ENCODE results near the gene RAPH1. TPM values are rescaled to one million over a fixed set of nuclear protein-coding genes. Genes with fewer than 3 reads are reported as not detected.
"Not testable (repeated sequence)": the region's sequence is repeated elsewhere in the genome, so short reads cannot be mapped to it uniquely, and the experiment has no call there.

RAPH1 gene
- polyA plus RNA-seq, 1 donor (not counting 4 experiments of a cell fraction or from before 2014, with no cell fraction given), result 2.9 TPM

DNA sequence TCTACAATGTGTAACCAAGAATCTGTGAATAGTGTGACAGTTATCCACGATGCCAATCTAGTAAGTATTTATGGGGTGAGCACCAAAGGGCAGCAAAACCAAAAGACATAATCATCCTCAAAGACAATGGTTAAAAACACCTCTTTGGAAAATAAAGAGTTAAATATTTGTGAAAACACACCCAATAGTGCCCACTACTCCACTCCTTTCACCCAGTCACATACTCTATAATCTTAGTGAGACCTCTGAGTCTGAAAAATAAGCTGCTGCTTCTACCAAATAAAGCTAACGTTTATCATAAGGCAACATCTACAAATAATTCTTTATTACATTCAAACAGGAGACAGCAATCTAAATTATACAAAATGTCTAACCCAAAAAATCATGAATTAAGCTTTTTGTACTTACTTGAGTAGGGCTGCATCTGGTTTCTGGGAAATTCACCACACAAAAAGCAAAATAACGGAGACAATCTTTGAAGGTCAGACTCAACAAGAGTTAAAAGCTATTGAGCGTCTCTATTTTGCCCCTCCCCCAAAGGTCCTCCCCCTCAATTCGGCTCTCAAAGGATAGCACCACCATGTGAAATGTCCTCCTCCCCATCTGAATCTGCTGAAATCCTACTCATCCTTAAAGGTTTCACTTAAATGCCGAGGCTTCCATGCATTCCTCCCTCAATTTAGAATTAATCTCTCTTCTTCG, 2.0 kb downstream of the RAPH1 start:
- H3K27ac ChIP-seq (ENCODE audit: control insufficient read depth, insufficient read depth, low read length), result no peak overlapping the region

GRCh38 chr2:203527719-203528118, 7.4 kb downstream of the RAPH1 start:
- Histone ChIP-seq H3K79me2 (ENCODE audit: control insufficient read depth, insufficient read depth, low read length) (peaks cover 24% of the 10 kb centered on the region), H3K27me3 (ENCODE audit: control insufficient read depth, extremely low read depth, insufficient read depth, low read length) (no peaks in the 10 kb centered on the region), H3K4me3 (ENCODE audit: control insufficient read depth in 2 of 3, extremely low read depth in 1 of 3, insufficient read depth in 2 of 3, low read depth in 1 of 3, low read length in 3 of 3) (no peak overlapping the region), H3K4me2 (ENCODE audit: control insufficient read depth, extremely low read depth, insufficient read depth, low read depth, low read length) (no peak overlapping the region), H3K9me3 (ENCODE audit: control insufficient read depth, low read depth, low read length) (no peaks in the 10 kb centered on the region), H3K9ac (ENCODE audit: control insufficient read depth, extremely low read depth, insufficient read depth, low read length) (no peak overlapping the region), H3K9me1 (ENCODE audit: control insufficient read depth, extremely low read depth, insufficient read depth, low read length) (no peaks in the 10 kb centered on the region), H2AFZ (ENCODE audit: control insufficient read depth, low read length) (no peak overlapping the region), H3K4me1 (ENCODE audit: control insufficient read depth, extremely low read depth, insufficient read depth, low read length) (no peaks in the 10 kb centered on the region), H4K20me1 (ENCODE audit: control insufficient read depth, extremely low read depth, insufficient read depth, low read length) (no peaks in the 10 kb centered on the region), H3K36me3 (ENCODE audit: control insufficient read depth in 2 of 2, extremely low read depth in 1 of 2, insufficient read depth in 2 of 2, low read length in 2 of 2) (no peaks in the 10 kb centered on the region), H3K27ac (ENCODE audit: control insufficient read depth, insufficient read depth, low read length) (no peak overlapping the region)
- dilution Hi-C loops (cut with MboI; ENCODE audit: extremely low pct_ligation_motif_present, low sequenced_read_pairs), result no loop called here
- no peak for TF ChIP-seq EZH2 (IDR thresholded peaks at IDR 0.05; ENCODE audit: low read length)
- TF ChIP-seq, protein P1, sequence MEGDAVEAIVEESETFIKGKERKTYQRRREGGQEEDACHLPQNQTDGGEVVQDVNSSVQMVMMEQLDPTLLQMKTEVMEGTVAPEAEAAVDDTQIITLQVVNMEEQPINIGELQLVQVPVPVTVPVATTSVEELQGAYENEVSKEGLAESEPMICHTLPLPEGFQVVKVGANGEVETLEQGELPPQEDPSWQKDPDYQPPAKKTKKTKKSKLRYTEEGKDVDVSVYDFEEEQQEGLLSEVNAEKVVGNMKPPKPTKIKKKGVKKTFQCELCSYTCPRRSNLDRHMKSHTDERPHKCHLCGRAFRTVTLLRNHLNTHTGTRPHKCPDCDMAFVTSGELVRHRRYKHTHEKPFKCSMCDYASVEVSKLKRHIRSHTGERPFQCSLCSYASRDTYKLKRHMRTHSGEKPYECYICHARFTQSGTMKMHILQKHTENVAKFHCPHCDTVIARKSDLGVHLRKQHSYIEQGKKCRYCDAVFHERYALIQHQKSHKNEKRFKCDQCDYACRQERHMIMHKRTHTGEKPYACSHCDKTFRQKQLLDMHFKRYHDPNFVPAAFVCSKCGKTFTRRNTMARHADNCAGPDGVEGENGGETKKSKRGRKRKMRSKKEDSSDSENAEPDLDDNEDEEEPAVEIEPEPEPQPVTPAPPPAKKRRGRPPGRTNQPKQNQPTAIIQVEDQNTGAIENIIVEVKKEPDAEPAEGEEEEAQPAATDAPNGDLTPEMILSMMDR (optimal IDR thresholded peaks at IDR 0.05 in 1 of 3, IDR thresholded peaks at IDR 0.05 in 1 of 3, conservative IDR thresholded peaks at IDR 0.05 in 1 of 3; ENCODE audit: extremely low read depth in 1 of 3, insufficient read depth in 2 of 3, low read length in 3 of 3), result no peak
- FAIRE-seq (no peak), DNase-seq (ENCODE audit: low read depth, low spot score) (no peak)

More for the DNA sequence above, 2.0 kb downstream of the RAPH1 start:
- H3K9me1 ChIP-seq (ENCODE audit: control insufficient read depth, extremely low read depth, insufficient read depth, low read length), result no peaks in the 10 kb centered on the region
- peak overlapping the region; percentile 79 for H3K4me2 ChIP-seq (ENCODE audit: control insufficient read depth, extremely low read depth, insufficient read depth, low read depth, low read length)
- peak overlapping the region; percentile 82 for H3K9ac ChIP-seq (ENCODE audit: control insufficient read depth, extremely low read depth, insufficient read depth, low read length)
- H4K20me1 ChIP-seq (ENCODE audit: control insufficient read depth, extremely low read depth, insufficient read depth, low read length), result no peaks in the 10 kb centered on the region
- peak overlapping the region in 2 of 3 experiments; percentile 81 to 82 for H3K4me3 ChIP-seq (ENCODE audit: control insufficient read depth in 2 of 3, extremely low read depth in 1 of 3, insufficient read depth in 2 of 3, low read depth in 1 of 3, low read length in 3 of 3)
- no peak overlapping the region for H2AFZ ChIP-seq (ENCODE audit: control insufficient read depth, low read length)
- no peak for TF ChIP-seq EZH2 (IDR thresholded peaks at IDR 0.05; ENCODE audit: low read length)
- TF ChIP-seq, protein P1 (optimal IDR thresholded peaks at IDR 0.05 in 1 of 3, IDR thresholded peaks at IDR 0.05 in 1 of 3, conservative IDR thresholded peaks at IDR 0.05 in 1 of 3; ENCODE audit: extremely low read depth in 1 of 3, insufficient read depth in 2 of 3, low read length in 3 of 3), result no peak
- dilution Hi-C loops (cut with MboI; ENCODE audit: extremely low pct_ligation_motif_present, low sequenced_read_pairs), result no loop called here
- FAIRE-seq, result no peak
- H3K79me2 ChIP-seq (ENCODE audit: control insufficient read depth, insufficient read depth, low read length), result peaks cover 23% of the 10 kb centered on the region
- no peaks in the 10 kb centered on the region for H3K36me3 ChIP-seq (ENCODE audit: control insufficient read depth in 2 of 2, extremely low read depth in 1 of 2, insufficient read depth in 2 of 2, low read length in 2 of 2)
- no peak for DNase-seq (ENCODE audit: low read depth, low spot score)
- peaks cover 2% of the 10 kb centered on the region for H3K9me3 ChIP-seq (ENCODE audit: control insufficient read depth, low read depth, low read length)
- H3K4me1 ChIP-seq (ENCODE audit: control insufficient read depth, extremely low read depth, insufficient read depth, low read length), result peaks cover 16% of the 10 kb centered on the region
- H3K27me3 ChIP-seq (ENCODE audit: control insufficient read depth, extremely low read depth, insufficient read depth, low read length), result no peaks in the 10 kb centered on the region

DNA sequence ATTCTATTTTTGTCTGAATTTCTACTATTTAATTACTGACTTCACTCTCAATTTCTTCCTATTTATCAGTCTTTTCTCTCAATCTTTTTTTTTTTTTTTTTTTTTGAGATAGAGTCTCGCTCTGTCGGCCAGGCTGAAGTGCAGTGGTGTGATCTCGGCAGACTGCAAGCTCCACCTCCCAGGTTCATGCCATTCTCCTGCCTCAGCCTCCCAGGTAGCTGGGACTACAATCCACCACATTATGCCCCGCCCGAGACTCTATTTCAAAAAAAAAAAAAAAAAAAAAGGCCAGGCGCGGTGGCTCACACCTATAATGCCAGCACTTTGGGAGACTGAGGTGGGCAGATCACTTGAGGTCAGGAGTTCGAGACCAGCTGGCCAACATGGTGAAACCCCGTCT, 21.8 kb downstream of the RAPH1 start:
- DNase-seq (ENCODE audit: low read depth, low spot score); H3K9me3 ChIP-seq (ENCODE audit: control insufficient read depth, low read depth, low read length); H2AFZ ChIP-seq (ENCODE audit: control insufficient read depth, low read length); H3K9ac ChIP-seq (ENCODE audit: control insufficient read depth, extremely low read depth, insufficient read depth, low read length); dilution Hi-C loops (cut with MboI; ENCODE audit: extremely low pct_ligation_motif_present, low sequenced_read_pairs); H3K36me3 ChIP-seq (ENCODE audit: control insufficient read depth in 2 of 2, extremely low read depth in 1 of 2, insufficient read depth in 2 of 2, low read length in 2 of 2); FAIRE-seq; H3K4me2 ChIP-seq (ENCODE audit: control insufficient read depth, extremely low read depth, insufficient read depth, low read depth, low read length); H3K27ac ChIP-seq (ENCODE audit: control insufficient read depth, insufficient read depth, low read length); H3K4me3 ChIP-seq (ENCODE audit: control insufficient read depth in 2 of 3, extremely low read depth in 1 of 3, insufficient read depth in 2 of 3, low read depth in 1 of 3, low read length in 3 of 3); H3K27me3 ChIP-seq (ENCODE audit: control insufficient read depth, extremely low read depth, insufficient read depth, low read length); H3K4me1 ChIP-seq (ENCODE audit: control insufficient read depth, extremely low read depth, insufficient read depth, low read length); H4K20me1 ChIP-seq (ENCODE audit: control insufficient read depth, extremely low read depth, insufficient read depth, low read length); H3K9me1 ChIP-seq (ENCODE audit: control insufficient read depth, extremely low read depth, insufficient read depth, low read length): not testable (repeated sequence)
- H3K79me2 ChIP-seq (ENCODE audit: control insufficient read depth, insufficient read depth, low read length), result peaks cover 10% of the 10 kb centered on the region
